NT2/D1 (cell line): ENCODE measurements around the gene ECHS1.
"Not testable (repeated sequence)": the region's sequence is repeated elsewhere in the genome, so short reads cannot be mapped to it uniquely, and the experiment has no call there.

Experiments
- DNase-seq: peaks from one replicate; pipeline ENCODE4 v3.0.0-alpha.2; 2011; ENCODE audit warnings: low read depth, low spot score
- H3K27me3 ChIP-seq: 2 replicates; pipeline ENCODE4 v1.6.0; 2011; ENCODE audit warnings: mild to moderate bottlenecking; ENCODE audit not compliant: insufficient read length, insufficient read depth
- H3K36me3 ChIP-seq: 2 replicates; pipeline ENCODE4 v1.6.1; 2011; ENCODE audit warnings: mild to moderate bottlenecking, low read length, mixed read lengths; ENCODE audit not compliant: insufficient read depth, insufficient read length
- H3K4me1 ChIP-seq: 2 replicates; pipeline ENCODE4 v1.5.1; 2011; ENCODE audit not compliant: insufficient read depth, insufficient read length
- H3K4me3 ChIP-seq: 2 replicates; pipeline ENCODE4 v1.5.1; 2011; ENCODE audit warnings: low read depth; ENCODE audit not compliant: insufficient read length
- H3K9ac ChIP-seq: 2 replicates; pipeline ENCODE4 v1.6.0; 2011; ENCODE audit warnings: low read depth; ENCODE audit not compliant: insufficient read length
- H3K9me3 ChIP-seq: 2 replicates; pipeline ENCODE4 v1.5.1; 2011; ENCODE audit warnings: mild to moderate bottlenecking, low read length; ENCODE audit not compliant: insufficient read depth
- SUZ12 ChIP-seq: IDR thresholded peaks from 2 replicates; pipeline ENCODE4 v1.6.1; 2011; ENCODE audit not compliant: insufficient read length, insufficient read depth; ENCODE audit errors: extremely low read depth
- YY1 ChIP-seq: IDR thresholded peaks from 2 replicates; pipeline ENCODE4 v1.6.1; 2011; ENCODE audit not compliant: insufficient read length, insufficient read depth
- ZNF274 ChIP-seq: IDR thresholded peaks from 2 replicates; pipeline ENCODE4 v1.6.1; 2011; ENCODE audit warnings: mild to moderate bottlenecking, low read depth, low read length

The ECHS1 gene

DNA sequence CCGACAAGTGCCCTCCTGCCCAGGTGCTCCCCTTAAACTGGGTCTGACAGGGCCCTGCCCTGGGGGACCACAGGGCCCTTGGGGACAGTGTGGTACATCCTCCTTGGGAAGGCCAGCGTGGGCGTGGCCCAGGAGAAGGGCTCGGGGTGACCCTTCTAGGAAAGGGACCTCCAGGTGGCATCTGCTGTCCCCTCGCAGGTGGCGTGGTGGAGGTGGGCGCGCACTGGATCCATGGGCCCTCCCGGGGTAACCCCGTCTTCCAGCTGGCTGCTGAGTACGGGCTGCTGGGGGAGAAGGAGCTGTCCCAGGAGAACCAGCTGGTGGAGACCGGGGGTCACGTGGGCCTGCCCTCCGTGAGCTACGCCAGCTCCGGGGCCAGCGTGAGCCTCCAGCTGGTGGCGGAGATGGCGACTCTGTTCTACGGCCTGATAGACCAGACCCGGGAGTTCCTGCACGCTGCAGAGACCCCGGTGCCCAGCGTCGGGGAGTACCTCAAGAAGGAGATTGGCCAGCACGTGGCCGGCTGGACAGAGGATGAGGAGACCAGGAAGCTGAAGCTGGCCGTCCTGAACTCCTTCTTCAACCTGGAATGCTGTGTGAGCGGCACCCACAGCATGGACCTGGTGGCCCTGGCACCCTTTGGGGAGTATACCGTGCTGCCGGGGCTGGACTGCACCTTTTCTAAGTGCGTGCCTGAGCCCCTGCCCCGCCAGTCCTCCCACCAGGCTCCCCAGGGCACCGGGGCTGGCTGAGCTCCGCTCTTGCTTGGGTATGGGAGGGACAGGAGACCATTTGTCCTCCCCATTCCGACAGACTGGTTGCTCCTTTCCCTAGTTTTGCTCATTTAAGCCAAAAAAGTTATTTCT, 6.9 kb upstream of the ECHS1 start:
- peak overlapping the region; percentile 56 for H3K4me3 ChIP-seq
- H3K36me3 ChIP-seq = peaks cover 4% of the 10 kb centered on the region
- peaks cover 48% of the 10 kb centered on the region for H3K27me3 ChIP-seq
- no peaks in the 10 kb centered on the region for H3K9me3 ChIP-seq
- H3K9ac ChIP-seq = peak overlapping the region; percentile 64
- no peak for DNase-seq
- no peak for TF ChIP-seq ZNF274
- TF ChIP-seq SUZ12 = no peak
- no peak for TF ChIP-seq YY1
- H3K4me1 ChIP-seq = peaks cover 6% of the 10 kb centered on the region

DNA sequence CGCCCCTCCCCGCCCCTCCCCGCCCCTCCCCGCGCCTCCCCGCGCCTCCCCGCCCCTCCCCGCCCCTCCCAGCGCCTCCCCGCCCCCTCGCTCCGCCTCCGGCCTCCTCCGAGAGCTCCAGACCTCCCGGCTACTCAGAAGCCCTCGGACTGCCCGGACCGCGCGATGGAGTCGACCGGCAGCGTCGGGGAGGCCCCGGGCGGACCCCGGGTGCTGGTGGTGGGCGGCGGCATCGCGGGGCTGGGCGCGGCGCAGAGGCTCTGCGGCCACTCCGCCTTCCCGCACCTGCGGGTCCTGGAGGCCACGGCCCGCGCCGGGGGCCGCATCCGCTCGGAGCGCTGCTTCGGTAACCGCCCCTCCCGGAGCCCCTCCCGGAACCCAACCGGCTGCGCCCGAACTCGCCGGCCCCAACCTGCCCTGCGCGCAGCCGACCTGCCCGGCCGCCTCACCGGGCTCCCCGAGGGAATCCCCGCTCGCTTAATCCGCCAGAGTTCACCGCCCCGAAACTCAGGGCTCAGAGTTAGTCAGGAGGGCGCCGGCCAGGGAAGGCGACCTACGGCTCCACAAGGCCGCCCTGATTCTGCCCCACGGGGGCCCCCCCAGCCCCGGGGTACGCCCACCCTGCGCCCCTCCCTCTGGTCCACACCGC, 6.1 kb upstream of the ECHS1 start, which contains the start of gene PAOX:
TSS of gene PAOX (plus strand) at position 111 of the 649 bp plus-strand sequence. CDS start at position 166, 55 bp downstream.
- no peak for TF ChIP-seq YY1
- no peak for TF ChIP-seq SUZ12
- no peak for TF ChIP-seq ZNF274
- Histone ChIP-seq H3K4me1 (peaks cover 6% of the 10 kb centered on the region), H3K9ac (peak within 1 kb of the TSS; percentile 76), H3K36me3 (peaks cover 4% of the 10 kb centered on the region), H3K27me3 (peaks cover 55% of the 10 kb centered on the region), H3K4me3 (peak within 1 kb of the TSS; percentile 63), H3K9me3 (no peaks in the 10 kb centered on the region)
- no peak for DNase-seq

DNA sequence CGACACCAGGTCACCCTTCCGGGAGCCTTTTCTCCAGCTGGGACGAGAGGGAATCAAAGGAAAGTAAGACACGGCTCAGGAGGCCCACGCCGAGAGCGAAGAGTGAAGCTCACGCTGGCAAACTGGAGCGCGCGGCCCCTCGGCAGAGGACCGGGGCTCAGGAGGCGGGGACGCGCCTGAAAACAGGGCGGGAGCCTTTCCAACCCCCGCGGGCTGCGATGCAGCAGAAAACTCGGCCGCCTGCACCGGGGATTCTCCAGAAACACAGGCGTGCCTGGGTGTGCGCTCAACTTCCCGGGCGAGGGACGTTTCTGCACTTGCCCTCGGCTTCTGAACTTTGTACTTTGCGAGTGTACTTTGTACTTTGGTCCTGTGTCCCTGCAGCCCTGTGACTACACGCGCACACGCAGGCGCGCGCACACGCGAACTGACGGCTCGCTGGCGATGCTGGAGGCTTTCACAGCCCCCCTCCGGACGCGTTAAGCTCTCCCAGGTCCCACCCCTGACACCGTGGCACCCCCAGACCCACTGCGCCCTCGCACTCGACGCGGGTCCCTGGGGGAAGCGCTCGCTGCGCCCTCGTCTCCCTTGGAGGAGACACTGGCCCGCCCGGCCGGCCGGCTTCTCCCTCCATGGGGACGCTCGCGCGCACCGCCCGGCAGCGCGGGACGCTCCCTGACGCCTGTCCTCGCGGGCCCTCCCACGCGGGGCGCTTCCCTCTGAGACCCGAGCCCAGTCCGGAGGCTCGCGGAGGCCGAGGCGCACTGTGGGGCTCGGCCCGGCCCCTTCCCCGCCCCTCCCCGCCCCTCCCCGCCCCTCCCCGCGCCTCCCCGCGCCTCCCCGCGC, 5.3 kb upstream of the ECHS1 start:
- Histone ChIP-seq H3K27me3 (peaks cover 60% of the 10 kb centered on the region), H3K9me3 (no peaks in the 10 kb centered on the region), H3K4me3 (peak overlapping the region; percentile 63), H3K36me3 (no peaks in the 10 kb centered on the region), H3K4me1 (peaks cover 6% of the 10 kb centered on the region), H3K9ac (peak overlapping the region; percentile 76)
- TF ChIP-seq YY1 = no peak
- no peak for TF ChIP-seq SUZ12
- TF ChIP-seq ZNF274 = no peak
- no peak for DNase-seq

- Histone ChIP-seq H3K27me3 (peaks cover 60% of the 10 kb centered on the region), H3K9ac (peak overlapping the region; percentile 76)
Measured at GRCh38 chr10:133377818-133378250, 4.7 kb upstream of the ECHS1 start.

DNA sequence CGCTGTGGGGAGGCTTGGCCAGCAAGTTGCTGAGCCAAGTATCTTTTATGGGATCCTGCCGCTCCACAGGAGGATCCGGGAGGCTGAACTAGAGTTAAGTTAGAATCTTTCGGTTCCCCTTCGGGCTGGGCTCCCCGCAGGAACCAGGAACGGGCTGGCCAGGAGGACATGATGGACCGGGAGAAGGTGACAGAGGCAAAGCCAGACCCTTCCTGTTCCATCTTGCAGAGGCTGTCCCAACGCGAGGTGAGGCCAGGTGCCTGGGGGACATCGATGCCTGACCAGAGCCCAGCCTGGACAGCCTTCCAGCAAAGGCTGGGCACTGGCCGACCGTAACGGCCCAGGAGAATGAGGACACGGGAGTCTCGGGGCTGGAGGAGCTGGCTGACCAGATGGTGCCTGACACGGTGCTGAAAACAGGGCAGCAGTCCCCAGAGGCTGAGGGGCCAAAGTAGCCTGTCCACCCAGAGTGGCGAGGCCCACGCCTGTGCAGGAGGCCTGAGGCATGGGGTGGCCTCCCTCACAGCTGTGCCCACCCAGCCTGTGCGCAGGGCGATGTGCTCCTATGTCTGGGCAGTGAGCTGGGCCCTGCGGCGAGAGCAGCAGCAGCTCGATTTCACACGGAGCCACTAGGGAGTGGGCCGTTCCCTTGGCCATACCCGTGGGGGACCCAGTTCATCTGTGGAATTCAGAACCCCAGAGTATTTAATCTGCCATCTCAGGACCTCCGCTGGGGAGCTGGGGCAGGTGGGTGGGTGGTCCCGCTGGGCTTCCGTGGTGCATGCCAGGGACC, 4.1 kb upstream of the ECHS1 start:
- Histone ChIP-seq H3K9me3 (no peaks in the 10 kb centered on the region), H3K4me3 (no peak overlapping the region), H3K27me3 (peaks cover 60% of the 10 kb centered on the region), H3K4me1 (peaks cover 6% of the 10 kb centered on the region), H3K36me3 (no peaks in the 10 kb centered on the region), H3K9ac (peak overlapping the region; percentile 56)
- DNase-seq = no peak
- TF ChIP-seq SUZ12 = no peak
- no peak for TF ChIP-seq ZNF274
- TF ChIP-seq YY1 = no peak

More at GRCh38 chr10:133377818-133378250, 4.7 kb upstream of the ECHS1 start:
- TF ChIP-seq YY1 (no peak), SUZ12 (no peak)
- peaks cover 6% of the 10 kb centered on the region for H3K4me1 ChIP-seq
- H3K36me3 ChIP-seq = no peaks in the 10 kb centered on the region
- H3K4me3 ChIP-seq = peak overlapping the region; percentile 63
- H3K9me3 ChIP-seq = no peaks in the 10 kb centered on the region
- DNase-seq = no peak

GRCh38 chr10:133376183-133376582, 3.0 kb upstream of the ECHS1 start:
- peaks cover 60% of the 10 kb centered on the region for H3K27me3 ChIP-seq
- H3K9ac ChIP-seq, H3K4me1 ChIP-seq: not testable (repeated sequence)

More at GRCh38 chr10:133376183-133376582, 3.0 kb upstream of the ECHS1 start:
- not testable (repeated sequence) for H3K9me3 ChIP-seq, H3K36me3 ChIP-seq, H3K4me3 ChIP-seq, DNase-seq
